K562 (cell line): Measurements from ENCODE around the gene NLRX1. TPM values are rescaled to one million over a fixed set of nuclear protein-coding genes. Genes with fewer than 3 reads are reported as not detected.

Experiments
- CREB1 ChIP-seq, 2 experiments: sonication (generic) in 1 of 2; formaldehyde crosslinking in 1 of 2; IDR thresholded peaks; 2 replicates each; pipeline versions ENCODE4 v1.6.1 to v1.8.0; 2012 to 2022; ENCODE audit warnings: inconsistent platforms in 1 of 2, mild to moderate bottlenecking in 1 of 2, missing genetic modification reagents in 1 of 2, moderate library complexity in 1 of 2
- CTBP1 ChIP-seq: fragments of 450-650 bp; IDR thresholded peaks from 2 replicates; pipeline ENCODE4 v1.6.1; 2016; ENCODE audit warnings: borderline replicate concordance
- ETV6 ChIP-seq, 3 experiments: fragments of 150-350 bp in 1 of 3; sonication (generic) in 1 of 3; formaldehyde crosslinking in 1 of 3; IDR thresholded peaks; 2 replicates each; pipeline versions ENCODE4 v1.6.1 to v1.8.0; 2014 to 2022; ENCODE audit warnings: borderline replicate concordance in 2 of 3, low read depth in 2 of 3, antibody characterized with exemption in 1 of 3, low read length in 1 of 3, mild to moderate bottlenecking in 1 of 3, missing genetic modification reagents in 1 of 3
- EWSR1 ChIP-seq: fragments of 450-650 bp; IDR thresholded peaks from 2 replicates; pipeline ENCODE4 v1.6.1; 2018; ENCODE audit warnings: borderline replicate concordance, mild to moderate bottlenecking, low read depth, moderate library complexity; ENCODE audit not compliant: partially characterized antibody
- HMGN3 ChIP-seq: IDR thresholded peaks from 2 replicates; pipeline ENCODE4 v1.6.1; 2011; ENCODE audit warnings: borderline replicate concordance, low read depth, mild to moderate bottlenecking, mixed read lengths, low read length; ENCODE audit not compliant: insufficient read length; ENCODE audit errors: extremely low read depth
- JUND ChIP-seq, 2 experiments: IDR thresholded peaks; 2 replicates in 1 of 2; 3 replicates in 1 of 2; pipeline ENCODE4 v1.6.1; 2011; ENCODE audit warnings: borderline replicate concordance in 2 of 2, low read depth in 2 of 2, low read length in 2 of 2, improper control_type of control experiment in 1 of 2, missing biosample characterization in 1 of 2, missing genetic modification characterization in 1 of 2, missing genetic modification reagents in 1 of 2
- MAFK ChIP-seq: IDR thresholded peaks from 2 replicates; pipeline ENCODE4 v1.6.1; 2011; ENCODE audit warnings: low read length, improper control_type of control experiment
- SP2 ChIP-seq: IDR thresholded peaks from 2 replicates; pipeline ENCODE4 v1.6.1; 2011; ENCODE audit warnings: mild to moderate bottlenecking, low read depth, low read length, moderate library complexity; ENCODE audit not compliant: poor library complexity, severe bottlenecking; ENCODE audit errors: extremely low read depth
- STAG1 ChIP-seq: sonication (generic); formaldehyde crosslinking; IDR thresholded peaks from 2 replicates; pipeline ENCODE4 v1.5.0; 2020; ENCODE audit warnings: missing genetic modification reagents, borderline replicate concordance
- TAF1 ChIP-seq: IDR thresholded peaks from 2 replicates; pipeline ENCODE4 v1.6.1; 2011; ENCODE audit warnings: mild to moderate bottlenecking, low read length, moderate library complexity; ENCODE audit not compliant: insufficient read depth, control insufficient read depth, severe bottlenecking; ENCODE audit errors: extremely low read depth
- ZNF589 ChIP-seq: fragments of 200-800 bp; sonication (Bioruptor generic); IDR thresholded peaks from 2 replicates; pipeline ENCODE4 v1.6.1; 2016; ENCODE audit warnings: low read depth, missing genetic modification characterization, missing compliant biosample characterization
- polyA plus RNA-seq, 8 experiments: library from polyadenylated mRNA; depleted of rRNA in 4 of 8; stranded (reverse) in 5 of 8; unstranded in 3 of 8; fragments of >200 nt; fragmentation: Nextera tagmentation in 2 of 8; fragmentation: Illumina TruSeq in 1 of 8; extraction: Ambion mirVana in 2 of 8; extraction: Trizol in 1 of 8; gene quantifications; 2 replicates each; pipeline versions ENCODE4 v1.2.1 to v1.2.3, GENCODE V29; 2011 to 2014; ENCODE audit warnings: inconsistent platforms in 1 of 8, missing spikeins in 1 of 8
- total RNA-seq, 7 experiments: library from RNA; depleted of rRNA in 6 of 7; stranded (reverse); fragments of >200 nt in 6 of 7; fragmentation: Illumina TruSeq in 2 of 7; extraction: Trizol in 2 of 7; gene quantifications; 2 replicates each; pipeline versions ENCODE4 v1.2.1 to v1.2.3, GENCODE V29; 2011 to 2021; ENCODE audit warnings: low replicate concordance in 1 of 7
- TF ChIP-seq, protein P1 (sequence below): fragments of 250-450 bp; sonication (Bioruptor Pico); IDR thresholded peaks from 2 replicates; pipeline ENCODE4 v1.9.0; 2021; ENCODE audit warnings: mild to moderate bottlenecking, inconsistent platforms

NLRX1 gene
- total and polyA plus RNA-seq, 9 of the 15 experiments (the other 6 are each of a cell fraction or from before 2014, with no cell fraction given): 0.04 to 2.3 (median 0.69) TPM

DNA sequence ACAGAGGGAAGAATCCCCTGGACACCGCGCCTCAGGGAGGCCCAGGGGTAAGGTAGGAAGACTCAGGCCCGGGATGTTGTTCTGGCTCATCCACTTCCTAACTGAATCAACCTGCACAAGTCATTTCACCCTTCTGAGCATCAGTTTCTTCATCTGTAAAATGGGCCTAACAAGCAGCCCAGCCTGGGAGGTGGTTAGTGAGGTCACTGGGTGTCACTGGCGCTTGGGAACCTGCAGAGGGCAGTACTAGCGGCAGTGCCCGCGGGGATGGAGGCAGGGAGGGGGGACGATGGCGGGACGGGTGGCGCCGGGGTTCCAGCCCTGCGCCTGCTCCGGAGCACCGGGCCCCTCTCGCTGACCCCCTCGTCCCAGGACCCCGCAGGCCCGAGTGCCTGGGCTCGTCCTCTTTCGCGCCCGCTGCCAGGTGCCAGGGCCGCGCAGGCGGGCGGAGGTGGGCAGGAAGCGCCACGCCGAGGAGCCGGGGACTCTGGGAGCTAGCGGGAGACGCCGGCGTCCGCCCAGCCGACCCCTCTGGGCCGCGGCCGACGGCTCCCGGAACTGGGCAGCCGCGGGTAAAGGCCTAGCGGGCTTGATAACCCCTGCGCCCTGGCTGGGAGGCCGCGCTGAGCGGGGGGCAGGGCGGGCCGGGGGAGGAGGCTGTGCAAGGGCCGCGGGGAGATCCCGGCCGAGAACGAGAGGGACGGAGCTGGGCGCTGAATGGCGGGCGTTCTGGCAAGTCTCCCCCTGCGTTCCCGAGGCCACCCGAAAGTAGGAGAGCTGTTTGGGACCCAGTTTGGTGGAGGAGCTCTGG lies at the start of gene NLRX1 (continued):
- TF ChIP-seq, protein P1, sequence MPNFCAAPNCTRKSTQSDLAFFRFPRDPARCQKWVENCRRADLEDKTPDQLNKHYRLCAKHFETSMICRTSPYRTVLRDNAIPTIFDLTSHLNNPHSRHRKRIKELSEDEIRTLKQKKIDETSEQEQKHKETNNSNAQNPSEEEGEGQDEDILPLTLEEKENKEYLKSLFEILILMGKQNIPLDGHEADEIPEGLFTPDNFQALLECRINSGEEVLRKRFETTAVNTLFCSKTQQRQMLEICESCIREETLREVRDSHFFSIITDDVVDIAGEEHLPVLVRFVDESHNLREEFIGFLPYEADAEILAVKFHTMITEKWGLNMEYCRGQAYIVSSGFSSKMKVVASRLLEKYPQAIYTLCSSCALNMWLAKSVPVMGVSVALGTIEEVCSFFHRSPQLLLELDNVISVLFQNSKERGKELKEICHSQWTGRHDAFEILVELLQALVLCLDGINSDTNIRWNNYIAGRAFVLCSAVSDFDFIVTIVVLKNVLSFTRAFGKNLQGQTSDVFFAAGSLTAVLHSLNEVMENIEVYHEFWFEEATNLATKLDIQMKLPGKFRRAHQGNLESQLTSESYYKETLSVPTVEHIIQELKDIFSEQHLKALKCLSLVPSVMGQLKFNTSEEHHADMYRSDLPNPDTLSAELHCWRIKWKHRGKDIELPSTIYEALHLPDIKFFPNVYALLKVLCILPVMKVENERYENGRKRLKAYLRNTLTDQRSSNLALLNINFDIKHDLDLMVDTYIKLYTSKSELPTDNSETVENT: no peak
- TF ChIP-seq MAFK (no peak), HMGN3 (peak; percentile 50), JUND (IDR thresholded peaks at IDR 0.05; ENCODE audit: borderline replicate concordance, low read depth, low read length) (0 out of 2 replicates have a peak, but pooled peaks have one; percentile 41), JUND (tag; IDR thresholded peaks at IDR 0.05; ENCODE audit: borderline replicate concordance, low read depth, low read length) (peak; percentile 46; the same call in 1 of the 3 replicates), TAF1 (peak; percentile 22), SP2 (no peak), ETV6 (IDR thresholded peaks at IDR 0.05; ENCODE audit: borderline replicate concordance in 1 of 2, low read depth in 2 of 2, low read length in 1 of 2) (no peak), ETV6 (CRISPR knock-in tag; IDR thresholded peaks at IDR 0.05; ENCODE audit: borderline replicate concordance) (no peak), CREB1 (IDR thresholded peaks at IDR 0.05) (peak; percentile 24; the same call in 1 of the 2 replicates), CREB1 (CRISPR knock-in tag; IDR thresholded peaks at IDR 0.05) (no peak), STAG1 (CRISPR knock-in tag) (no peak), EWSR1 (no peak), ZNF589 (CRISPR knock-in tag) (no peak), CTBP1 (peak; percentile 38; the same call in 1 of the 2 replicates)
- TF ChIP-seq, all 486 proteins: peak for 55
